Measurements from ENCODE around the gene HIF3A.

DNA sequence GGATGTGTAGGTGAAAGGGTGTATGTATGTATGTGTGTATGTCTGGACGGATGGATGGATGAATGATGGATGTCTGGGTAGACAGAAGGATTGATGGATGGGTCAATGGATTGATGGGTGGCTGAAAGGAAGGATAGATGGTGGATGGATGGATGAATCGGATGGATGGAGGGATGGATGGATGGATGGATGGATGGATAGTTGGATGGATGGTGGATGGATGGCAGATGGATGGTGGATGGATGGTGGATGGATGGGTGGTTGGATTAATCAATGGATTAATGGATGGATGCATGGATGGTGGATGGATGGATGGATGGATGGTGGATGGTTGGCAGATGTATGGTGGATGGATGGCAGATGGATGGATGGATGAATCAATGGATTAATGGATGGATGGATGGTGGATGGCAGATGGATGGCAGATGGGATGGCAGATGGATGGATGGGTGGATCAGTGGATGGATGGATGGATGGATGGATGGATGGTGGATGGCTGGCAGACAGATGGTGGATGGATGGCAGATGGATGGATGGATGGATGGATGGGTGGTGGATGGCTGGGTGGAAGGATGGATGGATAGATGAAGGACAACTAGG lies 33.6 kb downstream of the HIF3A start:
- TF ChIP-seq, protein P1, sequence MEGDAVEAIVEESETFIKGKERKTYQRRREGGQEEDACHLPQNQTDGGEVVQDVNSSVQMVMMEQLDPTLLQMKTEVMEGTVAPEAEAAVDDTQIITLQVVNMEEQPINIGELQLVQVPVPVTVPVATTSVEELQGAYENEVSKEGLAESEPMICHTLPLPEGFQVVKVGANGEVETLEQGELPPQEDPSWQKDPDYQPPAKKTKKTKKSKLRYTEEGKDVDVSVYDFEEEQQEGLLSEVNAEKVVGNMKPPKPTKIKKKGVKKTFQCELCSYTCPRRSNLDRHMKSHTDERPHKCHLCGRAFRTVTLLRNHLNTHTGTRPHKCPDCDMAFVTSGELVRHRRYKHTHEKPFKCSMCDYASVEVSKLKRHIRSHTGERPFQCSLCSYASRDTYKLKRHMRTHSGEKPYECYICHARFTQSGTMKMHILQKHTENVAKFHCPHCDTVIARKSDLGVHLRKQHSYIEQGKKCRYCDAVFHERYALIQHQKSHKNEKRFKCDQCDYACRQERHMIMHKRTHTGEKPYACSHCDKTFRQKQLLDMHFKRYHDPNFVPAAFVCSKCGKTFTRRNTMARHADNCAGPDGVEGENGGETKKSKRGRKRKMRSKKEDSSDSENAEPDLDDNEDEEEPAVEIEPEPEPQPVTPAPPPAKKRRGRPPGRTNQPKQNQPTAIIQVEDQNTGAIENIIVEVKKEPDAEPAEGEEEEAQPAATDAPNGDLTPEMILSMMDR (conservative IDR thresholded peaks at IDR 0.05; ENCODE audit: low read depth, low read length) = no peak
- no peak for TF ChIP-seq EZH2 (IDR thresholded peaks at IDR 0.05; ENCODE audit: borderline replicate concordance, low read depth, low read length, poor library complexity, severe bottlenecking)
